ENCODE results near the gene ARRB1.

DNA sequence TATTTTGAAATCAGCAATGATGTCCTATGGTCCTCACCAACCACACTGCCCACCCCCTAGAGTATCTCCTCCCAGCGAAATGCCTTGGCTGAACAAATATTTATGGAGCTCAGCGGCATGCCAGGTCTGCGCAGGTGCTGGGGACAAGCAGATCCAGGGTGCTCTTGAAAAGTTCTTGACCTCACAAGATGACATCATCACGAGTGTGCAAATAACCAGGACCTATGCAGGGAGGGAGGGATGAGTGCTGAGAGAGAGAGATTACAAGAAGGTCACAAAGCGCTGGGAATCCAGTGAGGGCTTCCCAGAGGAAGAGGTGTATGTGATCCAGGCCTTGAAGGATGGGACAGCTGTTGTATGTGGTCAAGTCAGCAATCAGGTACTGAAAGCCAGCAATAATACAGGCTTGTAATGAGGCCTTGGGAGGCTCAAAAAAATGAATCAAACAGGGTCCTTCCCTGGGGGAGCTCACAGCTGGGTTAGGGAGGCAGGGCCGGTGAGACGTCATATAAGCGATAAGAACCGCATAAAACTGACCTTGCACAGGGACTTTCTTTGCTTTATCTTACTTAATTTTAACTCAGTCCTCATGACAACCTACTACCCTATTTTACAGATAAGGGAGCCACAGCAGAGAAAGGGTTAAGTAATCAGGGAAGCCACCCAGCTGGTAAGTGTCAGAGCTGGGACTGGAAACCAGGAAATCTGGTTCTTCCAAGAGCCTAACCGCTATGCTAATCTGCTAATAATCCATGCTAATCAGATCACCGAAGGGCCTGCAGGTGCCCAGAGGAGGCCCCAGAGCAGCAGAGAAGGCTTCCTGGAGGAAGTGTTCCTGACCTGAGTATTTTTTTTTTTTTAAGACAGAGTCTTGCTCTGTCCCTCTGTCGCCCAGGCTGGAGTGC lies 8.2 kb downstream of the ARRB1 start:
- TF ChIP-seq TAF1 (conservative IDR thresholded peaks at IDR 0.05): no peak
- peak; percentile 86 to 87 for TF ChIP-seq RXRA (IDR thresholded peaks at IDR 0.05)
- TF ChIP-seq, protein P1, sequence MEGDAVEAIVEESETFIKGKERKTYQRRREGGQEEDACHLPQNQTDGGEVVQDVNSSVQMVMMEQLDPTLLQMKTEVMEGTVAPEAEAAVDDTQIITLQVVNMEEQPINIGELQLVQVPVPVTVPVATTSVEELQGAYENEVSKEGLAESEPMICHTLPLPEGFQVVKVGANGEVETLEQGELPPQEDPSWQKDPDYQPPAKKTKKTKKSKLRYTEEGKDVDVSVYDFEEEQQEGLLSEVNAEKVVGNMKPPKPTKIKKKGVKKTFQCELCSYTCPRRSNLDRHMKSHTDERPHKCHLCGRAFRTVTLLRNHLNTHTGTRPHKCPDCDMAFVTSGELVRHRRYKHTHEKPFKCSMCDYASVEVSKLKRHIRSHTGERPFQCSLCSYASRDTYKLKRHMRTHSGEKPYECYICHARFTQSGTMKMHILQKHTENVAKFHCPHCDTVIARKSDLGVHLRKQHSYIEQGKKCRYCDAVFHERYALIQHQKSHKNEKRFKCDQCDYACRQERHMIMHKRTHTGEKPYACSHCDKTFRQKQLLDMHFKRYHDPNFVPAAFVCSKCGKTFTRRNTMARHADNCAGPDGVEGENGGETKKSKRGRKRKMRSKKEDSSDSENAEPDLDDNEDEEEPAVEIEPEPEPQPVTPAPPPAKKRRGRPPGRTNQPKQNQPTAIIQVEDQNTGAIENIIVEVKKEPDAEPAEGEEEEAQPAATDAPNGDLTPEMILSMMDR (IDR thresholded peaks at IDR 0.05; ENCODE audit: low read depth, low read length, missing input control): no peak
- TF ChIP-seq FOXA1 (IDR thresholded peaks at IDR 0.05): no peak
- TF ChIP-seq MAX (IDR thresholded peaks at IDR 0.05): peak; percentile 33
- TF ChIP-seq, protein P2, sequence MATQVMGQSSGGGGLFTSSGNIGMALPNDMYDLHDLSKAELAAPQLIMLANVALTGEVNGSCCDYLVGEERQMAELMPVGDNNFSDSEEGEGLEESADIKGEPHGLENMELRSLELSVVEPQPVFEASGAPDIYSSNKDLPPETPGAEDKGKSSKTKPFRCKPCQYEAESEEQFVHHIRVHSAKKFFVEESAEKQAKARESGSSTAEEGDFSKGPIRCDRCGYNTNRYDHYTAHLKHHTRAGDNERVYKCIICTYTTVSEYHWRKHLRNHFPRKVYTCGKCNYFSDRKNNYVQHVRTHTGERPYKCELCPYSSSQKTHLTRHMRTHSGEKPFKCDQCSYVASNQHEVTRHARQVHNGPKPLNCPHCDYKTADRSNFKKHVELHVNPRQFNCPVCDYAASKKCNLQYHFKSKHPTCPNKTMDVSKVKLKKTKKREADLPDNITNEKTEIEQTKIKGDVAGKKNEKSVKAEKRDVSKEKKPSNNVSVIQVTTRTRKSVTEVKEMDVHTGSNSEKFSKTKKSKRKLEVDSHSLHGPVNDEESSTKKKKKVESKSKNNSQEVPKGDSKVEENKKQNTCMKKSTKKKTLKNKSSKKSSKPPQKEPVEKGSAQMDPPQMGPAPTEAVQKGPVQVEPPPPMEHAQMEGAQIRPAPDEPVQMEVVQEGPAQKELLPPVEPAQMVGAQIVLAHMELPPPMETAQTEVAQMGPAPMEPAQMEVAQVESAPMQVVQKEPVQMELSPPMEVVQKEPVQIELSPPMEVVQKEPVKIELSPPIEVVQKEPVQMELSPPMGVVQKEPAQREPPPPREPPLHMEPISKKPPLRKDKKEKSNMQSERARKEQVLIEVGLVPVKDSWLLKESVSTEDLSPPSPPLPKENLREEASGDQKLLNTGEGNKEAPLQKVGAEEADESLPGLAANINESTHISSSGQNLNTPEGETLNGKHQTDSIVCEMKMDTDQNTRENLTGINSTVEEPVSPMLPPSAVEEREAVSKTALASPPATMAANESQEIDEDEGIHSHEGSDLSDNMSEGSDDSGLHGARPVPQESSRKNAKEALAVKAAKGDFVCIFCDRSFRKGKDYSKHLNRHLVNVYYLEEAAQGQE (IDR thresholded peaks at IDR 0.05): peak; percentile 55
- no peak for TF ChIP-seq EGR1 (IDR thresholded peaks at IDR 0.05; ENCODE audit: low read depth in 2 of 2)
- no peak for TF ChIP-seq GABPA (IDR thresholded peaks at IDR 0.05 in 1 of 2, conservative IDR thresholded peaks at IDR 0.05 in 1 of 2)
- TF ChIP-seq ATF3 (IDR thresholded peaks at IDR 0.05): peak; percentile 87
